AG04450 (cell line): ENCODE measurements around the gene SLC6A11. TPM values are rescaled to one million over a fixed set of nuclear protein-coding genes. Genes with fewer than 3 reads are reported as not detected.

Experiments
- CTCF ChIA-PET: fragments of 300-600, 350-600 bp; formaldehyde crosslinking; extraction: SDS; loops from one replicate; lab custom pipeline; 2022; ENCODE audit warnings: antibody characterized with exemption, inconsistent platforms; lab: Charles Lee
- POLR2A ChIA-PET: fragments of 350-600 bp; formaldehyde crosslinking; extraction: SDS; loops from one replicate; lab custom pipeline; 2021; ENCODE audit warnings: antibody characterized with exemption, inconsistent platforms; lab: Yijun Ruan, JAX
- DNase-seq: peaks from one replicate; pipeline ENCODE4 v3.0.0-alpha.2; 2011; ENCODE audit warnings: low read depth, low spot score
- H3K27ac ChIP-seq: one replicate; pipeline ENCODE4 v1.5.1; 2012; ENCODE audit warnings: low read depth, low read length, control low read depth
- H3K27me3 ChIP-seq: one replicate; pipeline ENCODE4 v1.6.0; 2012; ENCODE audit warnings: low read length; ENCODE audit not compliant: control insufficient read depth, insufficient read depth
- H3K4me3 ChIP-seq: 2 replicates; pipeline ENCODE4 v1.5.1; 2011; ENCODE audit warnings: mild to moderate bottlenecking, low read depth, low read length, control low read depth
- H3K9me3 ChIP-seq: 2 replicates; pipeline ENCODE4 v1.5.1; 2012; ENCODE audit warnings: low read length; ENCODE audit not compliant: control insufficient read depth, insufficient read depth
- polyA plus RNA-seq: library from polyadenylated mRNA; depleted of rRNA; stranded (reverse); fragments of >200 nt; gene quantifications from 2 replicates; pipeline ENCODE4 v1.2.3, GENCODE V29; 2011
- TF ChIP-seq, protein P1 (sequence below): IDR thresholded peaks from 2 replicates; pipeline ENCODE4 v1.5.1; 2011; ENCODE audit warnings: low read depth, low read length, control low read depth, inconsistent platforms

SLC6A11 gene
- polyA plus RNA-seq, 1 experiment: not detected

DNA sequence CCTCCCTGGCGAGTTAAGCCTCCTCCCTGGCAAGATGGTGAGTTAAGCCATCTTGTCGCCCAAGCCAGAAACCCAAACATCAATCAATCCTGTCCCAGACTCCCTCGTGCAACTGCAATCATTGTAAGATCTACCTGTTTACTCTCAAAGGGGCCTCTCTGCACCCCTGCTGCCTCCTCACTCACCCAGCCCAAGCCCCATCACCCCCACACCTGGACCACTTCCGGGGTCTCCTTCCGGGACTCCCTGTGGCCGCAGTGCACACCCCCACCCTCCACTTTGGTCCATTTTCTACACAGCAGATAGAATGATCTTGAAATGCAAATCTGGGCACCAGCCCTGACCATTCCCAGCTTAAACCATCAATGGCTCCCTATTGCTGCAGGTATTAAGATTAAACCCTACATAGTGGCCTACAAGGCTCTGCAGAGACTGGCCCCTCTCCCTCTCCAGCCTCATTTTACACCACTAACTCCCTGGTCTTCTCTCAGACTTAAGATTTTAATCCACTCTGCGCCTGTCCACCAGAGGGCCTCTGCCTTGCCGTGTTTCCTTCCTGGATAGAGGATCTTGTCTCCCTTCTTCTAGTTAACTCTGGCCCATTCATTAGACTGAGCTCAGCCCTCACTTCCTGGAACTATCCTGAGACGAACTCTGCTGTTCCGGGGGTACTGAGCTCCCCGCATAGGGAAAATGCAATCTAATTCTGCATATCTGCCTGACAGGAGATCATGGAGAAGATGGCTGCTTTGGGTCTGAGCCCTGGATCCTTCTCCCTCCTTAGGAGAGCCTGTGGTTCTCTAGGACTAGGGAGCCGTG lies 134.7 kb downstream of the SLC6A11 start:
- Histone ChIP-seq H3K27me3 (peaks cover 11% of the 10 kb centered on the region), H3K27ac (no peak overlapping the region), H3K9me3 (no peaks in the 10 kb centered on the region), H3K4me3 (no peak overlapping the region)
- POLR2A ChIA-PET: no interaction called here
- peak; percentile 7 for DNase-seq
- TF ChIP-seq, protein P1, sequence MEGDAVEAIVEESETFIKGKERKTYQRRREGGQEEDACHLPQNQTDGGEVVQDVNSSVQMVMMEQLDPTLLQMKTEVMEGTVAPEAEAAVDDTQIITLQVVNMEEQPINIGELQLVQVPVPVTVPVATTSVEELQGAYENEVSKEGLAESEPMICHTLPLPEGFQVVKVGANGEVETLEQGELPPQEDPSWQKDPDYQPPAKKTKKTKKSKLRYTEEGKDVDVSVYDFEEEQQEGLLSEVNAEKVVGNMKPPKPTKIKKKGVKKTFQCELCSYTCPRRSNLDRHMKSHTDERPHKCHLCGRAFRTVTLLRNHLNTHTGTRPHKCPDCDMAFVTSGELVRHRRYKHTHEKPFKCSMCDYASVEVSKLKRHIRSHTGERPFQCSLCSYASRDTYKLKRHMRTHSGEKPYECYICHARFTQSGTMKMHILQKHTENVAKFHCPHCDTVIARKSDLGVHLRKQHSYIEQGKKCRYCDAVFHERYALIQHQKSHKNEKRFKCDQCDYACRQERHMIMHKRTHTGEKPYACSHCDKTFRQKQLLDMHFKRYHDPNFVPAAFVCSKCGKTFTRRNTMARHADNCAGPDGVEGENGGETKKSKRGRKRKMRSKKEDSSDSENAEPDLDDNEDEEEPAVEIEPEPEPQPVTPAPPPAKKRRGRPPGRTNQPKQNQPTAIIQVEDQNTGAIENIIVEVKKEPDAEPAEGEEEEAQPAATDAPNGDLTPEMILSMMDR: peak; percentile 72
- CTCF ChIA-PET: interaction anchor here (0.5 to 3.9 kb wide), 10 partner anchors 8 to 701 kb away, joined by 3 to 49 read pairs (median 4); no protein-coding TSS in a partner anchor

DNA sequence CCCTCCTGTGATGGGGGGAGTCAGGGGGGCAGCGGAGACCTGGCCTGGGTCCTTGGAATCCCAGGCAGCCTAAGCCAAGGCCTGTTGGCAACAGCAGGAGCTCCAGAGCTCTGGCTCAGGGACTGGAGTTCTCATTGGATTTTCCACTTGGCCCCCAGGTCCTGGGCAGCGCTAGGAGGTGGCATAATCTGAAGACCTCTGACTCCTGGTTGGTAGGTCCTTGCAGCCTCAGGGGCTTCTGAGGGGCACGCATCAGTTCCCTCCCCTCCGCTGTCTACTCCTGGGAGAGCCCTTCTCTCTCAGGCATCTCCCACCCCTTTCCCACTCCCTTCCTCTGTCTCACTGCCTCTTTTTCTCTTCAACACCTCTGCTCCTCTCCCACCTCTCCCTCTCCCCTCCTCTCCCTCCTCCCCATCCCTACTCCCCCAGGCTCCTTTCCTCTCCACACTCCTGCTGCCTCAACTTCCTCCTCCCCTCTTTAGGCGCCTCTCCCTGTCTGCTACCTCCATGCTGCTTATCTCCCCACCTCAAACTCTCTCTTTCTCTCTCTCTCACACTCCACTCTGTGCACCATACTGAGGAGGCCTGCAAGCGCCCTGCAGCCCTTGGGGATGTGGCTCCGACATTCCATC lies 135.4 kb downstream of the SLC6A11 start:
- H3K27me3 ChIP-seq: peaks cover 14% of the 10 kb centered on the region
- H3K27ac ChIP-seq: no peak overlapping the region
- no peaks in the 10 kb centered on the region for H3K9me3 ChIP-seq
- no peak for DNase-seq
- ChIA-PET POLR2A (no interaction called here), CTCF (interaction anchor here (0.5 to 3.9 kb wide), 10 partner anchors 9 to 700 kb away, joined by 3 to 49 read pairs (median 4); no protein-coding TSS in a partner anchor)
- no peak overlapping the region for H3K4me3 ChIP-seq
- TF ChIP-seq, protein P1: no peak

DNA sequence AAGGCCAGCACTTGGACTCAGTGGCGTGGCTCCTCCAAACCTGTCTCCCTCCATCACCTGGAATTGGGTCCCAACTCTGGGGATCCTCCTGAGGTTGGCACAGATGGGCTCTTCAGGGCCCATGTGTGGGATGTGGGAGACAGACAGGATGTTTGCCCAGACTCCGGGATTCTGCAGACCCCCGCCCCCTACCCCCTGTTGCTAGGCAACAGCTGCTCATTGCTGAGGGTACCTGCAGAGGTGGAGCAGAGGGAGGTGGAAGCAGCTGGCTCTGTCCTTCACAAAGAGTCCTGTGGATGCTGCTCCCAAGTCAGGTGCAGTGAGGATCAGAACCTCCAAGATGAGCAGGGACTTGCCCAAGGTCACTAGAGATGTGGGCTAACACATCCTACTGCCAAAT lies 136.5 kb downstream of the SLC6A11 start:
- H3K27me3 ChIP-seq: peaks cover 24% of the 10 kb centered on the region
- H3K27ac ChIP-seq: no peak overlapping the region
- CTCF ChIA-PET: interaction anchor here (2.9 kb wide), 1 partner anchor 108 kb away, joined by 13 read pairs; no protein-coding TSS in a partner anchor
- no peak overlapping the region for H3K4me3 ChIP-seq
- TF ChIP-seq, protein P1: no peak
- DNase-seq: no peak
- no peaks in the 10 kb centered on the region for H3K9me3 ChIP-seq
- POLR2A ChIA-PET: no interaction called here

DNA sequence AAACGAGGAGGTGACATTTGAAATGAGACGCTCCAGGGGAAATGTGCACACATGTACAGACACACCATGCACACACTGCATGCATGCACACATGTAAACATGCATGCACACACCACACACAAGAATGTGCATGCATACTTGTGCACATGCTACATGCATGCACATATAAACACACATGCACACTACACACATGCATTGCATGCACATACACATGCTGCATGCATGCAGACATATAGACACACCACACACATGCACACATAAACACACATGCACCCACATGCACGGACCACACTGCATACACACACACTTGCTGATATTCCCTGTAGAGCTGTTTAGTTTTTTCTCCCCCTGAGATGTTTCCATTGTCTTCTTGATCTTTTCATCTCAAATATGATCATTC lies 138.7 kb downstream of the SLC6A11 start:
- CTCF ChIA-PET: interaction anchor here (1.3 to 2.9 kb wide), 2 partner anchors 28 to 106 kb away, joined by 4 to 13 read pairs; no protein-coding TSS in a partner anchor
- POLR2A ChIA-PET: no interaction called here
- no peak overlapping the region for H3K4me3 ChIP-seq
- no peak for DNase-seq
- H3K27ac ChIP-seq: no peak overlapping the region
- TF ChIP-seq, protein P1: no peak
- no peaks in the 10 kb centered on the region for H3K9me3 ChIP-seq
- peaks cover 24% of the 10 kb centered on the region for H3K27me3 ChIP-seq
